Measurements from ENCODE around the gene PMM2. TPM values are rescaled to one million over a fixed set of nuclear protein-coding genes. Genes with fewer than 3 reads are reported as not detected.

The PMM2 gene
- total RNA-seq, 1 experiment from 2014 or later: 53.8 TPM

DNA sequence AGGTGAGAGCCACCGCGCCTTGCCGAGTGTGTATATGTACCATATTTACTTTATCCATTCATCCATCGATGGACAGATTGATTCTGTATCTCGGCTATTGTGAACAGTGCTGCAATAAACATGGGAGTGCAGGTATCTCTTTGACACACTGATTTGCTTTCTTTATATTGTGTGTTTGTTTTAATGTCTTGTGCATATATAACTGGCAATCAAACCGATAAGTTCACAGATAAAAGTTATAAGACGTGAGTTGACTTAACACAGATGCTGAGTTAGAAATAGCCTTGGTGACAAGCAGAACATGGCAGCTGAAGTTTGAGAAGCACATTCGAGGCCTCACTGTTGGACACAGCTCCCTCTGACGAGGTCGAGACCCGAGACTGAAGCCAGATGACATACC, 23.4 kb upstream of the PMM2 start:
- ATAC-seq (no peak), DNase-seq (ENCODE audit: low spot score) (no peak)
- H3K4me3 Mint-ChIP-seq: no peak overlapping the region
- peaks cover 3% of the 10 kb centered on the region for H3K36me3 Mint-ChIP-seq
- no peaks in the 10 kb centered on the region for H3K4me1 Mint-ChIP-seq
- H3K9me3 Mint-ChIP-seq: peaks cover 3% of the 10 kb centered on the region
- TF ChIP-seq, protein P1, sequence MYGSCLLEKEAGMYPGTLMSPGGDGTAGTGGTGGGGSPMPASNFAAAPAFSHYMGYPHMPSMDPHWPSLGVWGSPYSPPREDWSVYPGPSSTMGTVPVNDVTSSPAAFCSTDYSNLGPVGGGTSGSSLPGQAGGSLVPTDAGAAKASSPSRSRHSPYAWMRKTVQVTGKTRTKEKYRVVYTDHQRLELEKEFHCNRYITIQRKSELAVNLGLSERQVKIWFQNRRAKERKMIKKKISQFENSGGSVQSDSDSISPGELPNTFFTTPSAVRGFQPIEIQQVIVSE (CRISPR knock-in tag; IDR thresholded peaks at IDR 0.05; ENCODE audit: borderline replicate concordance): no peak
- TF ChIP-seq ZNF138 (CRISPR knock-in tag; conservative IDR thresholded peaks at IDR 0.05): no peak
- TF ChIP-seq FOXK1 (CRISPR knock-in tag; IDR thresholded peaks at IDR 0.05): no peak
- TF ChIP-seq, protein P2, sequence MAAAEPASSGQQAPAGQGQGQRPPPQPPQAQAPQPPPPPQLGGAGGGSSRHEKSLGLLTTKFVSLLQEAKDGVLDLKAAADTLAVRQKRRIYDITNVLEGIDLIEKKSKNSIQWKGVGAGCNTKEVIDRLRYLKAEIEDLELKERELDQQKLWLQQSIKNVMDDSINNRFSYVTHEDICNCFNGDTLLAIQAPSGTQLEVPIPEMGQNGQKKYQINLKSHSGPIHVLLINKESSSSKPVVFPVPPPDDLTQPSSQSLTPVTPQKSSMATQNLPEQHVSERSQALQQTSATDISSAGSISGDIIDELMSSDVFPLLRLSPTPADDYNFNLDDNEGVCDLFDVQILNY (CRISPR knock-in tag; IDR thresholded peaks at IDR 0.05): no peak
- no peak for TF ChIP-seq NR1H2 (CRISPR knock-in tag; IDR thresholded peaks at IDR 0.05)
- no peak for TF ChIP-seq ZNF416 (CRISPR knock-in tag; IDR thresholded peaks at IDR 0.05)
- TF ChIP-seq SOX15 (CRISPR knock-in tag; IDR thresholded peaks at IDR 0.05): no peak
- no peak for TF ChIP-seq SMAD3 (CRISPR knock-in tag; IDR thresholded peaks at IDR 0.05; ENCODE audit: borderline replicate concordance)
- no peak for TF ChIP-seq SP1 (CRISPR knock-in tag; conservative IDR thresholded peaks at IDR 0.05)
- no peak for TF ChIP-seq SMAD4 (CRISPR knock-in tag; IDR thresholded peaks at IDR 0.05)
- TF ChIP-seq, protein P3, sequence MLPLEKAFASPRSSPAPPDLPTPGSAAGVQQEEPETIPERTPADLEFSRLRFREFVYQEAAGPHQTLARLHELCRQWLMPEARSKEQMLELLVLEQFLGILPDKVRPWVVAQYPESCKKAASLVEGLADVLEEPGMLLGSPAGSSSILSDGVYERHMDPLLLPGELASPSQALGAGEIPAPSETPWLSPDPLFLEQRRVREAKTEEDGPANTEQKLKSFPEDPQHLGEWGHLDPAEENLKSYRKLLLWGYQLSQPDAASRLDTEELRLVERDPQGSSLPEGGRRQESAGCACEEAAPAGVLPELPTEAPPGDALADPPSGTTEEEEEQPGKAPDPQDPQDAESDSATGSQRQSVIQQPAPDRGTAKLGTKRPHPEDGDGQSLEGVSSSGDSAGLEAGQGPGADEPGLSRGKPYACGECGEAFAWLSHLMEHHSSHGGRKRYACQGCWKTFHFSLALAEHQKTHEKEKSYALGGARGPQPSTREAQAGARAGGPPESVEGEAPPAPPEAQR (CRISPR knock-in tag; IDR thresholded peaks at IDR 0.05): no peak
- no peak for TF ChIP-seq ZNF219 (CRISPR knock-in tag; IDR thresholded peaks at IDR 0.05; ENCODE audit: borderline replicate concordance)
- no peak for TF ChIP-seq GRHL2 (CRISPR knock-in tag; IDR thresholded peaks at IDR 0.05; ENCODE audit: insufficient replicate concordance, severe bottlenecking)
- TF ChIP-seq, protein P4, sequence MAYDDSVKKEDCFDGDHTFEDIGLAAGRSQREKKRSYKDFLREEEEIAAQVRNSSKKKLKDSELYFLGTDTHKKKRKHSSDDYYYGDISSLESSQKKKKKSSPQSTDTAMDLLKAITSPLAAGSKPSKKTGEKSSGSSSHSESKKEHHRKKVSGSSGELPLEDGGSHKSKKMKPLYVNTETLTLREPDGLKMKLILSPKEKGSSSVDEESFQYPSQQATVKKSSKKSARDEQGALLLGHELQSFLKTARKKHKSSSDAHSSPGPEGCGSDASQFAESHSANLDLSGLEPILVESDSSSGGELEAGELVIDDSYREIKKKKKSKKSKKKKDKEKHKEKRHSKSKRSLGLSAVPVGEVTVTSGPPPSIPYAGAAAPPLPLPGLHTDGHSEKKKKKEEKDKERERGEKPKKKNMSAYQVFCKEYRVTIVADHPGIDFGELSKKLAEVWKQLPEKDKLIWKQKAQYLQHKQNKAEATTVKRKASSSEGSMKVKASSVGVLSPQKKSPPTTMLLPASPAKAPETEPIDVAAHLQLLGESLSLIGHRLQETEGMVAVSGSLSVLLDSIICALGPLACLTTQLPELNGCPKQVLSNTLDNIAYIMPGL (CRISPR knock-in tag; IDR thresholded peaks at IDR 0.05): no peak
- TF ChIP-seq ELF4 (CRISPR knock-in tag; IDR thresholded peaks at IDR 0.05; ENCODE audit: low read depth): no peak
- TF ChIP-seq, protein P5, sequence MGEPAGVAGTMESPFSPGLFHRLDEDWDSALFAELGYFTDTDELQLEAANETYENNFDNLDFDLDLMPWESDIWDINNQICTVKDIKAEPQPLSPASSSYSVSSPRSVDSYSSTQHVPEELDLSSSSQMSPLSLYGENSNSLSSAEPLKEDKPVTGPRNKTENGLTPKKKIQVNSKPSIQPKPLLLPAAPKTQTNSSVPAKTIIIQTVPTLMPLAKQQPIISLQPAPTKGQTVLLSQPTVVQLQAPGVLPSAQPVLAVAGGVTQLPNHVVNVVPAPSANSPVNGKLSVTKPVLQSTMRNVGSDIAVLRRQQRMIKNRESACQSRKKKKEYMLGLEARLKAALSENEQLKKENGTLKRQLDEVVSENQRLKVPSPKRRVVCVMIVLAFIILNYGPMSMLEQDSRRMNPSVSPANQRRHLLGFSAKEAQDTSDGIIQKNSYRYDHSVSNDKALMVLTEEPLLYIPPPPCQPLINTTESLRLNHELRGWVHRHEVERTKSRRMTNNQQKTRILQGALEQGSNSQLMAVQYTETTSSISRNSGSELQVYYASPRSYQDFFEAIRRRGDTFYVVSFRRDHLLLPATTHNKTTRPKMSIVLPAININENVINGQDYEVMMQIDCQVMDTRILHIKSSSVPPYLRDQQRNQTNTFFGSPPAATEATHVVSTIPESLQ (CRISPR knock-in tag; IDR thresholded peaks at IDR 0.05): no peak
- TF ChIP-seq TP53 (CRISPR knock-in tag; IDR thresholded peaks at IDR 0.05): no peak
- no peak for TF ChIP-seq OVOL2 (CRISPR knock-in tag; IDR thresholded peaks at IDR 0.05; ENCODE audit: borderline replicate concordance)
- TF ChIP-seq ESRRA (CRISPR knock-in tag; IDR thresholded peaks at IDR 0.05; ENCODE audit: borderline replicate concordance): no peak
- TF ChIP-seq, protein P6, sequence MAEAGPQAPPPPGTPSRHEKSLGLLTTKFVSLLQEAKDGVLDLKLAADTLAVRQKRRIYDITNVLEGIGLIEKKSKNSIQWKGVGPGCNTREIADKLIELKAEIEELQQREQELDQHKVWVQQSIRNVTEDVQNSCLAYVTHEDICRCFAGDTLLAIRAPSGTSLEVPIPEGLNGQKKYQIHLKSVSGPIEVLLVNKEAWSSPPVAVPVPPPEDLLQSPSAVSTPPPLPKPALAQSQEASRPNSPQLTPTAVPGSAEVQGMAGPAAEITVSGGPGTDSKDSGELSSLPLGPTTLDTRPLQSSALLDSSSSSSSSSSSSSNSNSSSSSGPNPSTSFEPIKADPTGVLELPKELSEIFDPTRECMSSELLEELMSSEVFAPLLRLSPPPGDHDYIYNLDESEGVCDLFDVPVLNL (CRISPR knock-in tag; IDR thresholded peaks at IDR 0.05; ENCODE audit: borderline replicate concordance, low read depth): no peak
- ChIA-PET POLR2A (no interaction called here), CTCF (no interaction called here)
- H3K27ac Mint-ChIP-seq: no peak overlapping the region
- no peaks in the 10 kb centered on the region for H3K27me3 Mint-ChIP-seq (ENCODE audit: low read depth)
